Esophagus (tissue), 2 donors: Measurements from ENCODE around the gene ITGB4. TPM values are rescaled to one million over a fixed set of nuclear protein-coding genes. Genes with fewer than 3 reads are reported as not detected.

Experiments
- H3K27ac ChIP-seq, 2 donors: one replicate each; pipeline ENCODE4 v1.5.1; 2013; ENCODE audit warnings: low read depth in 2 of 2, mild to moderate bottlenecking in 2 of 2, inconsistent platforms in 1 of 2, low read length in 1 of 2, moderate library complexity in 1 of 2
- H3K27me3 ChIP-seq, 2 donors: one replicate each; pipeline ENCODE4 v1.6.1; 2013; ENCODE audit warnings: low read length in 2 of 2, control low read depth in 1 of 2, mild to moderate bottlenecking in 1 of 2; ENCODE audit not compliant: insufficient read depth in 2 of 2, control insufficient read depth in 1 of 2
- H3K36me3 ChIP-seq, 2 donors: one replicate each; pipeline ENCODE4 v1.6.1; 2013; ENCODE audit warnings: low read length in 1 of 2; ENCODE audit not compliant: control insufficient read depth in 2 of 2, insufficient read depth in 2 of 2
- H3K4me1 ChIP-seq, 2 donors: one replicate each; pipeline ENCODE4 v1.6.1; 2013; ENCODE audit warnings: low read length in 1 of 2; ENCODE audit not compliant: control insufficient read depth in 2 of 2, insufficient read depth in 2 of 2
- H3K4me3 ChIP-seq, 2 donors: one replicate each; pipeline ENCODE4 v1.5.1; 2013; ENCODE audit warnings: low read length in 2 of 2, mild to moderate bottlenecking in 2 of 2, low read depth in 1 of 2, moderate library complexity in 1 of 2
- H3K9me3 ChIP-seq, 2 donors: one replicate each; pipeline ENCODE4 v1.6.1; 2013; ENCODE audit warnings: mild to moderate bottlenecking in 2 of 2, low read depth in 1 of 2, low read length in 1 of 2, moderate library complexity in 1 of 2; ENCODE audit not compliant: control insufficient read depth in 2 of 2, insufficient read depth in 1 of 2
- WGBS, 2 donors: extraction: QIAGEN DNeasy Blood & Tissue Kit; methylation state at CpG; one replicate each; pipeline ENCODE4 v1.1.7; 2013; 5-methylcytosine and 5-hydroxymethylcytosine counted together
- polyA plus RNA-seq, 2 donors: library from polyadenylated mRNA; stranded (reverse); fragments of 200-250 nt; gene quantifications; one replicate each; pipeline ENCODE4 v1.2.3, GENCODE V29; 2013
- donor health status: healthy with polysubstance abuse.
- donor health status: Bipolar disorder and iron deficiency.

ITGB4 gene
- polyA plus RNA-seq, 2 donors: 48.4 to 63.2 TPM

DNA sequence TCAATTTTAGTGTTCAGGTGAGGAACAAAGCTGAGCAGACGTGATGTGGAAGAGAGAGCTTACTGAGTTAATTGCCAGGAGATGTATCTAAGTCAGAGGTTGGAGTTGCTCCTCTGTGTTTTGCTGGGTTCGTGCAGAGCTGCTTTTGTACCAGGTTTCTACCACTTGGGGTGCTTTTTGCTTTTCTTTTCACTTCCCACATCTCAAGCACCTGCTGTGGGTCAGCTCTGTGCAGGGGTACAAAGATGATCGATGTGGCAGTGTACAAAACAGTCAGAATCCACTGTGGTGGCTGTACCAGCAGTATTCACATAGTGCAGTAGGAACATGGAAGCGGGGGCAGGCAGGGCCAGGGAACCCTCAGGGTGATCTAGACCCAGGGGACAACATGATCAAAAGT lies 78.1 kb downstream of the ITGB4 start:
- Histone ChIP-seq H3K4me1 (no peaks in the 10 kb centered on the region), H3K4me3 (no peak overlapping the region), H3K36me3 (peaks cover 0 to 24% of the 10 kb centered on the region in 2 donors), H3K27ac (no peak overlapping the region), H3K9me3 (no peaks in the 10 kb centered on the region), H3K27me3 (no peaks in the 10 kb centered on the region)
- WGBS, 2 donors: 86 to 88% methylated on average over 4 of the region's 4 CpGs

DNA sequence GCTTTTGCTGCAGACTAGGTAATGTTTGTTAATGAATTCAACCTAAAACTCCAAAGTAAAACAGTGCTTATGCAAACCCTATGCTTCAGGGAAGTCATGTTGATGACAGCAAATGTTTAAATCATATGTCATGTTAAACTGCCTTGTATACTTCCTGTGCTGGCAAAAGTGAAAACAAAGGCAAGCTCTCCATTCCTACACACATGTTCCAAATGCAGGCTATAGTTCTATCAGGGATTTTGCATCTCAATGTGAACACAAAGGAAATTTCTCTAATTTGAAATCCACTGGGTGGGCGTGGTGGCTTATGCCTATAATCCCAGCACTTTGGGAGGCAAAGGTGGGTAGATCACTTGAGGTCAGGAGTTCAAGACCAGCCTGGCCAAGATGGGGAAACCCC lies 82.6 kb downstream of the ITGB4 start:
- Histone ChIP-seq H3K9me3 (no peaks in the 10 kb centered on the region), H3K36me3 (peaks cover 0 to 12% of the 10 kb centered on the region in 2 donors), H3K27ac (no peak overlapping the region), H3K27me3 (no peaks in the 10 kb centered on the region), H3K4me1 (peaks cover 2 to 11% of the 10 kb centered on the region in 2 donors), H3K4me3 (no peak overlapping the region)
- whole genome bisulfite sequencing, 2 donors: 76 to 84% methylated on average over 1 of the region's 1 CpG

DNA sequence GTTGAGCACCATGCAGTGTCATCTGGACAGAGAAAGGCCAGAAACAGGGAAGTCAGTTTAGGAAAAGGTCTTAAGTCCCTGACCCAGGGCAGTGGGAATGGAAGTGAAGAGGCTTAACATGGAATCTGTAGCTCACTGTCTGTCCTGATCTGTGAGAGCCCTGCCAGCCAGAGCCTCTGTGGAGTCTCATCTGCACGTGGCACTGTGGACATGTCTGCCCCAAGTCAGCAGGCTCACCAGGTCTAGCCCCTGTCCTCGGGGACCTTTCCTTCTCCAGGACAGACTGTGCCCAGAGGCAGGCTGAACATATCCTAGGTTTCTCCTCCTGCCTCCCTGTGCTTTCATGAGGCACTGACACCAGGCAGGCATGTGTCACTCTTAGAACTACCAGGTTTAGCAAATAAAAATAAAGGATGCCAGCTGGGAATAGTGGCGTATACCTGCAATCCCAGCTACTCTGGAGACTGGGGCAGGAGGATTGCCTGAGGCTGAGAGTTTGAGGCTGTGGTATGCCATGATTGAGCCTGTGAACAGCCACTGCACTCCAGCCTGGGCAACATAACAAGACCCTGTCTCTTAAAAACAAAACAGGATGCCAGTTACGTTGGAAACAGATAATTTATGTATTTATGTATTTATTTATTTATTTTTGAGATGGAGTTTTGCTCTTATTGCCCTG lies 85.7 kb downstream of the ITGB4 start:
- H3K4me3 ChIP-seq: no peak overlapping the region
- WGBS, 2 donors: 88% methylated on average over 4 of the region's 4 CpGs
- H3K36me3 ChIP-seq: peaks cover 6 to 9% of the 10 kb centered on the region in 2 donors
- H3K9me3 ChIP-seq: no peaks in the 10 kb centered on the region
- no peaks in the 10 kb centered on the region for H3K27me3 ChIP-seq
- peaks cover 7 to 27% of the 10 kb centered on the region in 2 donors for H3K4me1 ChIP-seq
- H3K27ac ChIP-seq: peak overlapping the region in 1 of 2 donors; percentile 71

Other genes starting within 250 kb of the ITGB4 start
- gene CASKIN2, start 205.9 kb upstream of the ITGB4 start, polyA plus RNA-seq: 10 to 100 TPM in 1 of 2 donors, 1 to 10 TPM in 1; 6.3 to 10.5 TPM
- 10 to 100 TPM; 25.1 to 31.5 TPM for gene TSEN54, start 204.9 kb upstream of the ITGB4 start, polyA plus RNA-seq
- 100 to 1,000 TPM in 1 of 2 donors, 10 to 100 TPM in 1; 71.6 to 139 TPM for gene LLGL2, start 195.8 kb upstream of the ITGB4 start, polyA plus RNA-seq
- 10 to 100 TPM; 27.8 to 89.5 TPM for gene MYO15B, start 133.7 kb upstream of the ITGB4 start, polyA plus RNA-seq
- 10 to 100 TPM; 33.9 to 37.3 TPM for gene SMIM5, start 88.0 kb upstream of the ITGB4 start, polyA plus RNA-seq
- 100 to 1,000 TPM in 1 of 2 donors, 10 to 100 TPM in 1; 46.9 to 136 TPM for gene RECQL5, start 54.3 kb upstream of the ITGB4 start, polyA plus RNA-seq
- gene SAP30BP, start 54.1 kb upstream of the ITGB4 start, polyA plus RNA-seq: 10 to 100 TPM; 63.4 to 68.4 TPM
- 10 to 100 TPM; 27.9 to 29.5 TPM for gene GALK1, start 43.7 kb downstream of the ITGB4 start, polyA plus RNA-seq
- 10 to 100 TPM; 18.2 to 26.3 TPM for gene UNK, start 63.3 kb downstream of the ITGB4 start, polyA plus RNA-seq
- 10 to 100 TPM; 21.0 to 22.4 TPM for gene UNC13D, start 122.9 kb downstream of the ITGB4 start, polyA plus RNA-seq
- 10 to 100 TPM; 65.1 to 65.9 TPM for gene WBP2, start 133.9 kb downstream of the ITGB4 start, polyA plus RNA-seq
- 10 to 100 TPM; 20.4 to 21.7 TPM for gene TRIM47, start 157.1 kb downstream of the ITGB4 start, polyA plus RNA-seq
- 10 to 100 TPM in 1 of 2 donors, 1 to 10 TPM in 1; 9.8 to 19.8 TPM for gene TRIM65, start 175.5 kb downstream of the ITGB4 start, polyA plus RNA-seq
- gene MRPL38, start 183.4 kb downstream of the ITGB4 start, polyA plus RNA-seq: 10 to 100 TPM; 51.7 to 65.8 TPM
- gene FBF1, start 219.6 kb downstream of the ITGB4 start, polyA plus RNA-seq: 10 to 100 TPM in 1 of 2 donors, 1 to 10 TPM in 1; 8.7 to 33.7 TPM